GM23338 (cell line): ENCODE results near the gene PLN. TPM values are rescaled to one million over a fixed set of nuclear protein-coding genes. Genes with fewer than 3 reads are reported as not detected.

Source experiments
- ATAC-seq: fragments of 200-7000 bp; cut with Tn5 transposase; 3 replicates; pipeline ENCODE4 v1.9.1; 2020
- DNase-seq: peaks from one replicate; pipeline ENCODE4 v3.0.0-alpha.2; 2015; ENCODE audit warnings: low spot score
- H2AFZ ChIP-seq: fragments of 200-600 bp; sonication (generic); 2 replicates; pipeline ENCODE4 v1.8.0; 2016; ENCODE audit warnings: antibody characterized with exemption, mild to moderate bottlenecking, moderate library complexity
- H3F3A ChIP-seq: fragments of 200-600 bp; sonication (generic); replicated peaks from 2 replicates; pipeline ENCODE4 v1.8.0; 2017; ENCODE audit warnings: antibody characterized with exemption, mixed run types, low read depth
- H3K27ac ChIP-seq: fragments of 200-600 bp; sonication (generic); 2 replicates; pipeline ENCODE4 v1.6.1; 2016; ENCODE audit warnings: low read depth
- H3K27me3 ChIP-seq: fragments of 200-600 bp; sonication (generic); 2 replicates; pipeline ENCODE4 v1.8.0; 2016; ENCODE audit warnings: mild to moderate bottlenecking, mixed run types, moderate library complexity; ENCODE audit not compliant: insufficient read depth
- H3K36me3 ChIP-seq: fragments of 200-600 bp; sonication (generic); 2 replicates; pipeline ENCODE4 v1.8.0; 2016; ENCODE audit warnings: mild to moderate bottlenecking; ENCODE audit not compliant: insufficient read depth
- H3K4me1 ChIP-seq: fragments of 200-600 bp; sonication (generic); 2 replicates; pipeline ENCODE4 v1.8.0; 2016; ENCODE audit warnings: mild to moderate bottlenecking, moderate library complexity; ENCODE audit not compliant: insufficient read depth
- H3K4me2 ChIP-seq: fragments of 200-600 bp; sonication (generic); 2 replicates; pipeline ENCODE4 v1.7.1; 2017; ENCODE audit warnings: mixed run types
- H3K4me3 ChIP-seq: fragments of 200-600 bp; sonication (generic); 2 replicates; pipeline ENCODE4 v1.6.1; 2016; ENCODE audit warnings: mixed run types
- H3K79me2 ChIP-seq: fragments of 200-600 bp; sonication (generic); replicated peaks from 2 replicates; pipeline ENCODE4 v1.8.0; 2017; ENCODE audit warnings: mild to moderate bottlenecking; ENCODE audit not compliant: insufficient read depth
- H3K9me2 ChIP-seq: fragments of 200-600 bp; sonication (generic); 2 replicates; pipeline ENCODE4 v1.8.0; 2017; ENCODE audit not compliant: insufficient read depth
- H4K20me1 ChIP-seq: fragments of 200-600 bp; sonication (generic); replicated peaks from 2 replicates; pipeline ENCODE4 v1.8.0; 2017; ENCODE audit warnings: mild to moderate bottlenecking; ENCODE audit not compliant: insufficient read depth
- H3K27ac Mint-ChIP-seq: 2 replicates; pipeline ENCODE4 v1.8.0; 2020; ENCODE audit warnings: inconsistent platforms, mild to moderate bottlenecking, moderate library complexity, mixed read lengths
- H3K27me3 Mint-ChIP-seq: 3 replicates; pipeline ENCODE4 v1.8.0; 2022; ENCODE audit warnings: low read depth, mild to moderate bottlenecking, moderate library complexity, mixed read lengths, inconsistent platforms; ENCODE audit not compliant: insufficient read depth, poor library complexity
- H3K36me3 Mint-ChIP-seq: 3 replicates; pipeline ENCODE4 v1.8.0; 2021; ENCODE audit warnings: low read depth, mild to moderate bottlenecking, inconsistent platforms, moderate library complexity, mixed read lengths
- H3K4me1 Mint-ChIP-seq: 3 replicates; pipeline ENCODE4 v1.8.0; 2020; ENCODE audit warnings: mild to moderate bottlenecking, inconsistent platforms, mixed read lengths
- H3K4me3 Mint-ChIP-seq: 3 replicates; pipeline ENCODE4 v1.8.0; 2021; ENCODE audit warnings: moderate library complexity, mild to moderate bottlenecking, inconsistent platforms, mixed read lengths
- H3K9me3 Mint-ChIP-seq: 3 replicates; pipeline ENCODE4 v1.8.0; 2020; ENCODE audit warnings: moderate library complexity, mild to moderate bottlenecking, inconsistent platforms, mixed read lengths
- CREB1 ChIP-seq: fragments of 250-450 bp; sonication (Bioruptor Pico); IDR thresholded peaks from 2 replicates; pipeline ENCODE4 v1.5.0; 2020; ENCODE audit warnings: low read depth, mild to moderate bottlenecking, moderate library complexity
- CTCF ChIP-seq, 2 experiments: fragments of 200-600 bp in 1 of 2; sonication (generic) in 1 of 2; conservative IDR thresholded peaks; 2 replicates each; pipeline versions ENCODE4 v1.5.1 to v1.6.1; 2016 to 2017; ENCODE audit warnings: antibody characterized with exemption in 2 of 2, low read depth in 2 of 2, mild to moderate bottlenecking in 2 of 2, moderate library complexity in 1 of 2
- ETS1 ChIP-seq: IDR thresholded peaks from 2 replicates; pipeline ENCODE4 v1.6.1; 2016; ENCODE audit warnings: antibody characterized with exemption
- EZH2 ChIP-seq: fragments of 200-600 bp; sonication (generic); IDR thresholded peaks from one replicate; pipeline ENCODE4 v1.8.0; 2017; ENCODE audit warnings: antibody characterized with exemption, mild to moderate bottlenecking, low read depth; ENCODE audit not compliant: unreplicated experiment
- EZH2phosphoT487 ChIP-seq: fragments of 200-600 bp; sonication (generic); IDR thresholded peaks from one replicate; pipeline ENCODE4 v1.8.1; 2018; ENCODE audit warnings: antibody characterized with exemption; ENCODE audit not compliant: unreplicated experiment
- JUNB ChIP-seq: IDR thresholded peaks from one replicate; pipeline ENCODE4 v1.6.1; 2016; ENCODE audit warnings: antibody characterized with exemption; ENCODE audit not compliant: unreplicated experiment
- NANOG ChIP-seq: IDR thresholded peaks from 2 replicates; pipeline ENCODE4 v1.6.1; 2016; ENCODE audit warnings: antibody characterized with exemption, borderline replicate concordance
- POLR2AphosphoS5 ChIP-seq: IDR thresholded peaks from 2 replicates; pipeline ENCODE4 v1.6.1; 2016; ENCODE audit warnings: antibody characterized with exemption, low read depth
- REST ChIP-seq: IDR thresholded peaks from one replicate; pipeline ENCODE4 v1.6.1; 2018; ENCODE audit warnings: antibody characterized with exemption; ENCODE audit not compliant: unreplicated experiment
- STAT1 ChIP-seq: IDR thresholded peaks from one replicate; pipeline ENCODE4 v1.6.1; 2016; ENCODE audit warnings: antibody characterized with exemption; ENCODE audit not compliant: unreplicated experiment
- ZNF114 ChIP-seq: fragments of 250-450 bp; sonication (Bioruptor Pico); IDR thresholded peaks from 2 replicates; pipeline ENCODE4 v1.5.0; 2020; ENCODE audit warnings: mild to moderate bottlenecking, moderate library complexity
- ZNF331 ChIP-seq: fragments of 250-450 bp; sonication (Bioruptor Pico); IDR thresholded peaks from 2 replicates; pipeline ENCODE4 v1.5.0; 2020; ENCODE audit warnings: low read depth, mild to moderate bottlenecking, moderate library complexity
- ZNF462 ChIP-seq: fragments of 250-450 bp; sonication (Bioruptor Pico); IDR thresholded peaks from 2 replicates; pipeline ENCODE4 v1.5.0; 2020; ENCODE audit warnings: mild to moderate bottlenecking, moderate library complexity
- polyA plus RNA-seq: library from polyadenylated mRNA; unstranded; fragments of >200 nt; fragmentation: Nextera tagmentation; extraction: Ambion mirVana; gene quantifications from 2 replicates; pipeline ENCODE4 v1.2.1, GENCODE V29; 2016
- total RNA-seq: library from RNA; depleted of rRNA; stranded (reverse); fragments of >200 nt; shearing (Covaris generic); gene quantifications from 2 replicates; pipeline ENCODE4 v1.2.3, GENCODE V29; 2014

Gene PLN
- total and polyA plus RNA-seq, 2 experiments from 2014 or later: 0.10 TPM; not detected in 1

- Mint-ChIP-seq H3K4me1 (peaks cover 6% of the 10 kb centered on the region), H3K27ac (no peak overlapping the region), H3K9me3 (no peaks in the 10 kb centered on the region; the same call in 2 of the 3 replicates), H3K27me3 (peaks cover 4% of the 10 kb centered on the region), H3K4me3 (no peak overlapping the region), H3K36me3 (no peaks in the 10 kb centered on the region)
- no peak for ATAC-seq
- H3K27ac ChIP-seq: no peak overlapping the region
- no peaks in the 10 kb centered on the region for H3K27me3 ChIP-seq
- H3K79me2 ChIP-seq: peaks cover 18% of the 10 kb centered on the region
- H3K4me2 ChIP-seq: no peak overlapping the region
- H2AFZ ChIP-seq: no peak overlapping the region
- TF ChIP-seq ZNF331 (no peak), CTCF (conservative IDR thresholded peaks at IDR 0.05; ENCODE audit: low read depth in 2 of 2) (no peak), EZH2phosphoT487 (no peak), EZH2 (no peak), REST (no peak), ZNF462 (CRISPR knock-in tag) (no peak), STAT1 (no peak), POLR2AphosphoS5 (no peak), NANOG (no peak), JUNB (no peak), ETS1 (no peak), ZNF114 (CRISPR knock-in tag) (no peak), CREB1 (no peak)
- H3K9me2 ChIP-seq: 0 out of 2 replicates have a peak, but pooled peaks cover 4% of the 10 kb centered on the region
- H4K20me1 ChIP-seq: no peaks in the 10 kb centered on the region
- DNase-seq: no peak
- H3K36me3 ChIP-seq: no peaks in the 10 kb centered on the region
- no peaks in the 10 kb centered on the region for H3K4me1 ChIP-seq
- H3K4me3 ChIP-seq: no peak overlapping the region
- no peaks in the 10 kb centered on the region for H3F3A ChIP-seq
These were observed 18.3 kb upstream of the PLN start for GRCh38 chr6:118529756-118530155.
